ENCODE measurements around the gene ENOX1. TPM values are rescaled to one million over a fixed set of nuclear protein-coding genes. Genes with fewer than 3 reads are reported as not detected.

ENOX1 gene
- total RNA-seq, 1 experiment from 2014 or later: 0.35 TPM

GRCh38 chr13:43444081-43444480 is 342.7 kb downstream of the ENOX1 start:
- Histone ChIP-seq H3K36me3 (ENCODE audit: low read depth) (no peaks in the 10 kb centered on the region), H2AFZ (no peak overlapping the region), H3K27me3 (ENCODE audit: insufficient read depth, low read depth) (no peaks in the 10 kb centered on the region), H3K4me3 (no peak overlapping the region), H3K9me3 (ENCODE audit: insufficient read depth, low read depth) (no peaks in the 10 kb centered on the region), H3K79me2 (ENCODE audit: low read depth) (no peaks in the 10 kb centered on the region), H4K20me1 (ENCODE audit: insufficient read depth) (no peaks in the 10 kb centered on the region), H3K27ac (no peak overlapping the region), H3K9me2 (ENCODE audit: insufficient read depth) (no peaks in the 10 kb centered on the region), H3K4me1 (replicated peaks; ENCODE audit: insufficient read depth) (no peaks in the 10 kb centered on the region), H3K4me2 (no peak overlapping the region), H3F3A (ENCODE audit: insufficient read depth, low read depth) (no peaks in the 10 kb centered on the region)
- no TSS peak for BruUV-seq (replicated peaks)
- no peak for TF ChIP-seq CTCF (conservative IDR thresholded peaks at IDR 0.05)
- no peak for TF ChIP-seq EZH2 (IDR thresholded peaks at IDR 0.05; ENCODE audit: low read depth)
- CTCF ChIA-PET: no interaction called here
- DNase-seq: no peak
- intact Hi-C loops (cut with micrococcal nuclease; ENCODE audit: unreplicated experiment): no loop called here
- POLR2A ChIA-PET (ENCODE audit: unreplicated experiment): no interaction called here

- no peak for DNase-seq
- Histone ChIP-seq H3K79me2 (ENCODE audit: low read depth) (no peaks in the 10 kb centered on the region), H3K27me3 (ENCODE audit: insufficient read depth, low read depth) (no peaks in the 10 kb centered on the region), H3K9me2 (ENCODE audit: insufficient read depth) (no peaks in the 10 kb centered on the region), H3K4me3 (no peak overlapping the region), H3F3A (ENCODE audit: insufficient read depth, low read depth) (no peaks in the 10 kb centered on the region), H3K4me1 (replicated peaks; ENCODE audit: insufficient read depth) (no peaks in the 10 kb centered on the region), H3K9me3 (ENCODE audit: insufficient read depth, low read depth) (no peaks in the 10 kb centered on the region), H2AFZ (no peak overlapping the region), H4K20me1 (ENCODE audit: insufficient read depth) (no peaks in the 10 kb centered on the region), H3K27ac (no peak overlapping the region), H3K4me2 (no peak overlapping the region), H3K36me3 (ENCODE audit: low read depth) (no peaks in the 10 kb centered on the region)
- no peak for TF ChIP-seq CTCF (conservative IDR thresholded peaks at IDR 0.05)
- TF ChIP-seq EZH2 (IDR thresholded peaks at IDR 0.05; ENCODE audit: low read depth): no peak
- BruUV-seq (replicated peaks): no TSS peak
- CTCF ChIA-PET: no interaction called here
- intact Hi-C loops (cut with micrococcal nuclease; ENCODE audit: unreplicated experiment): no loop called here
- POLR2A ChIA-PET (ENCODE audit: unreplicated experiment): no interaction called here
Measured at GRCh38 chr13:43441899-43442499, 344.8 kb downstream of the ENOX1 start.

GRCh38 chr13:43441464-43441863 is 345.3 kb downstream of the ENOX1 start:
- CTCF ChIA-PET: no interaction called here
- Histone ChIP-seq H3K36me3 (ENCODE audit: low read depth) (no peaks in the 10 kb centered on the region), H3F3A (ENCODE audit: insufficient read depth, low read depth) (no peaks in the 10 kb centered on the region), H3K27me3 (ENCODE audit: insufficient read depth, low read depth) (no peaks in the 10 kb centered on the region), H3K4me1 (replicated peaks; ENCODE audit: insufficient read depth) (no peaks in the 10 kb centered on the region), H3K9me2 (ENCODE audit: insufficient read depth) (no peaks in the 10 kb centered on the region), H3K4me2 (no peak overlapping the region), H3K27ac (no peak overlapping the region), H2AFZ (no peak overlapping the region), H3K9me3 (ENCODE audit: insufficient read depth, low read depth) (no peaks in the 10 kb centered on the region), H4K20me1 (ENCODE audit: insufficient read depth) (no peaks in the 10 kb centered on the region), H3K79me2 (ENCODE audit: low read depth) (no peaks in the 10 kb centered on the region), H3K4me3 (no peak overlapping the region)
- BruUV-seq (replicated peaks): no TSS peak
- no peak for DNase-seq
- TF ChIP-seq EZH2 (IDR thresholded peaks at IDR 0.05; ENCODE audit: low read depth): no peak
- no peak for TF ChIP-seq CTCF (conservative IDR thresholded peaks at IDR 0.05)
- intact Hi-C loops (cut with micrococcal nuclease; ENCODE audit: unreplicated experiment): no loop called here
- POLR2A ChIA-PET (ENCODE audit: unreplicated experiment): no interaction called here
